Measurements from ENCODE around the gene HDAC4. TPM values are rescaled to one million over a fixed set of nuclear protein-coding genes. Genes with fewer than 3 reads are reported as not detected.
A peak's percentile ranks its signal among the peaks of the same experiment; 100 is the strongest.

HDAC4 gene
- total and polyA plus RNA-seq, 2 of the 4 experiments (the other 2 are of a cell fraction) = 4.1 to 7.2 TPM

DNA sequence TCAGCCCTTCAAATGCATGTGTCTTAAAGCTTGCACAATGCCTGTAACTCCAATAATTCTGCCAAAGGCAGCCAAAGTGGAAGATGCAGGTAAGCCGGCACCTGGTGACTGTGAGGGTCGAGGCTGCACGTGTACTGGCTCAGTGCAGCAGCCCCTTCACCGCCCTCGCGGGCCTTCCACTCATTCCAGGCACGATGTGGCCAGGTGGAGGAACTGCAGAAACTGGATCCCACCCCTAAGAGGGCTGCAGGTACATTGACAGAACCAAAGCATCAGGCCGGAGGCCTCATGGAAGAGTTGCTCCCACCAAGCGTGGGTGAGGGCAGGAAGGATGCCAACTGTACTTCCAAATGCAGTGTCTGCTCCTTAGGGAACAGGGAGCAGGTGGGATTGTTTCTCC lies 253.4 kb downstream of the HDAC4 start:
- H3K4me1 ChIP-seq (ENCODE audit: control insufficient read depth, insufficient read depth, low read length) = no peaks in the 10 kb centered on the region
- H3K79me1 ChIP-seq (ENCODE audit: low read depth in 1 of 2, low read length in 2 of 2) = no peaks in the 10 kb centered on the region; a peak in 1 of 4 replicates
- H3K4ac ChIP-seq (ENCODE audit: low read depth, low read length) = no peak overlapping the region
- no peak overlapping the region for H3K4me3 ChIP-seq (ENCODE audit: insufficient read depth, low read depth, low read length)
- no peaks in the 10 kb centered on the region for H3K27me3 ChIP-seq (ENCODE audit: control insufficient read depth, insufficient read depth, low read length)
- no peak overlapping the region for H2AK5ac ChIP-seq (ENCODE audit: low read depth, low read length)
- H2BK120ac ChIP-seq (ENCODE audit: low read depth, low read length) = no peak overlapping the region
- in situ Hi-C loops (cut with MboI; ENCODE audit: low sequenced_read_pairs) = loop anchor here (25.0 kb wide), 1 partner anchor 840 kb away; no protein-coding TSS in a partner anchor
- H3K9me1 ChIP-seq (ENCODE audit: insufficient read depth, low read length) = peaks cover 10% of the 10 kb centered on the region
- H4K20me1 ChIP-seq (ENCODE audit: insufficient read depth, low read length) = no peaks in the 10 kb centered on the region; the same call in 1 of the 2 replicates
- POLR2A ChIA-PET (ENCODE audit: unreplicated experiment) = no interaction called here
- H4K91ac ChIP-seq (ENCODE audit: insufficient read depth, low read depth, low read length) = no peak overlapping the region
- no peak for TF ChIP-seq BHLHE40 (IDR thresholded peaks at IDR 0.05; ENCODE audit: low read depth, low read length)
- TF ChIP-seq RCOR1 (IDR thresholded peaks at IDR 0.05; ENCODE audit: insufficient replicate concordance, low read length) = no peak
- TF ChIP-seq POLR2A (IDR thresholded peaks at IDR 0.05; ENCODE audit: low read depth, low read length) = no peak
- TF ChIP-seq MAFK (IDR thresholded peaks at IDR 0.05; ENCODE audit: low read depth, low read length) = no peak
- H3K56ac ChIP-seq (ENCODE audit: extremely low read depth, insufficient read depth, low read length) = no peak overlapping the region
- no peak overlapping the region for H3K4me2 ChIP-seq (ENCODE audit: low read depth, low read length)
- 100% methylated on average over 2 of the region's 9 CpGs; no CpG with 5 or more reads in 1 of the 2 experiments for WGBS, 2 experiments (ENCODE audit: extremely low coverage in 2 of 2, insufficient read length in 1 of 2)
- DNase-seq (no peak), ATAC-seq (ENCODE audit: low read depth) (no peak)
- H3K23ac ChIP-seq (ENCODE audit: low read depth, low read length) = no peak overlapping the region
- no peak overlapping the region for H3K14ac ChIP-seq (replicated peaks; ENCODE audit: low read depth, low read length)
- intact Hi-C loops (cut with micrococcal nuclease) = no loop called here
- no peak overlapping the region for H2BK15ac ChIP-seq (ENCODE audit: low read depth, low read length)
- H3K18ac ChIP-seq (ENCODE audit: low read depth, low read length) = no peak overlapping the region
- CTCF ChIA-PET = no interaction called here
- H2AK9ac ChIP-seq (replicated peaks; ENCODE audit: low read depth, low read length, poor library complexity) = peak overlapping the region; percentile 18
- H2BK5ac ChIP-seq (ENCODE audit: low read depth, low read length, poor library complexity, severe bottlenecking) = no peak overlapping the region
- no peak overlapping the region for H3K27ac ChIP-seq (ENCODE audit: insufficient read depth, low read length)
- H3K36me3 ChIP-seq (ENCODE audit: control insufficient read depth, insufficient read depth, low read length) = peaks cover 60% of the 10 kb centered on the region
- no peak overlapping the region for H4K5ac ChIP-seq (ENCODE audit: low read depth, low read length)
- no TSS peak for BruUV-seq (replicated peaks)
- no peak overlapping the region for H3K9ac ChIP-seq (ENCODE audit: low read depth, low read length)
- H2AFZ ChIP-seq (replicated peaks; ENCODE audit: low read length, poor library complexity) = no peak overlapping the region
- no peak overlapping the region for H2BK20ac ChIP-seq (ENCODE audit: low read depth, low read length)
- H4K8ac ChIP-seq (ENCODE audit: low read depth in 2 of 2, low read length in 2 of 2) = no peak overlapping the region
- H3K9me3 ChIP-seq (ENCODE audit: control insufficient read depth, insufficient read depth, low read length) = no peaks in the 10 kb centered on the region
- dilution Hi-C loops (cut with HindIII; ENCODE audit: low sequenced_read_pairs, unreplicated experiment) = no loop called here

Data from IMR-90 (cell line).